ENCODE data around the gene ST3GAL4.

ST3GAL4 gene

DNA sequence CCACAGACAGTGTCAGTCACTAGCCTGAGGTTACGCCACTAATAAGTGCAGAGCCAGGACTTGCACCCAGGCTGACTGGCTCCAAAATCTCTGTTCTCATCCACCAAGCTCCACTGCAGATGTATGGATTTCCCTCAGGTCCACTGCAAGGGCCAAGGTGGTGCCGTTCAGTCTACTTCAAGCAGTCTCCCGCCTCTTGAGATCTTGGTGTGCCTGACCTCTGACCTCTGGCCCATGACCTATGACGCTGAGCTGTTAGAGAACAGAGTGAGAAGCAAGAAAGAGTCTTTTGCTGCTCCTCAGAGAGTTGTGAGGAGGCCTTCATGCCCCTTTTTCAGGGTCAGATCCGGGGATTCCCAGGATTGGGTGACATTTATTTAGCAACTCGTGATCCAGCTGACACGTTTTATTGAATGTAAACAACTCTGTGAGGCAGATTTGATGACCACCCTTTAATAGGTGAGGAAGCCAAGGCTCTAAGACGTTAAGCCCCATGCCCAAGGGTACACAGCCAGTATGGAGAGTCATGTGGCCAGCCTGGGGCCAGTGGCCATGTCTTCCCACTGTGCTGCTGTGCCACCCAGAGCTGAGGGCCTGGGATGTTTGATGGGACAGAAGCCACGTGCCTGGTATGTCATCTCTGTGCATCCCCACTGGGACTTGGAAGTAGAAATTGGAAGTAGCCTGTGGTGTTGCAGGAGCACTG, 26.4 kb upstream of the ST3GAL4 start:
- intact Hi-C loops (cut with DNase I), result no loop called here
- DNase-seq, result peak in 2 of 10 donors; percentile 40 to 54

DNA sequence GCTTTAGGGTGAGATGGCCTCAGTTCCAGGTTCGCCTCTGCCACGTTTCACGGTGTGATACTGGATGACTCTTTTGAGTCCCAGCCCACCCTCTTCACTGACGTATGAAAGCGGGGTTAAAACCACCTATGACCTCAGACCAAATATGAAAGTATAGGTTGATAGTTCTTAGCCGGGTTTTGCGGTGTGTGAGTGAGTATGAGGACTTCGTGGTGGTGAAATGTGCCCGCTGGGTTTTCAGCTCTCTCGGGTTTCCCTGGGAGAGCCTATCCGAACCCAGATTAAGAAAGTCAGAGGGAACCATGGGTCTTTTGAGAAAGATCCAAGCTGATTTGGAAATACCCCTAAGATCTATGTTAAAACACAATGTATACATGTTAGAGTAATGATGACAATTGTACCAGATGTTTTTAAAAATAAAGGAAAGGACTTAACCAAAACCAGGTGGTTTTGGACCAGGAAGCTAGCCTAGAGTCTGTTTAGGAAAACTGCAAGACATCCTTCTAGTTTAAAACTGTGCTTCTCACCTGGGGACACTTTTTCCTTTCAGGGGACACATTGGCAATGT, 25.8 kb upstream of the ST3GAL4 start:
- DNase-seq, result peak in 1 of 10 donors; percentile 13
- intact Hi-C loops (cut with DNase I), result no loop called here

DNA sequence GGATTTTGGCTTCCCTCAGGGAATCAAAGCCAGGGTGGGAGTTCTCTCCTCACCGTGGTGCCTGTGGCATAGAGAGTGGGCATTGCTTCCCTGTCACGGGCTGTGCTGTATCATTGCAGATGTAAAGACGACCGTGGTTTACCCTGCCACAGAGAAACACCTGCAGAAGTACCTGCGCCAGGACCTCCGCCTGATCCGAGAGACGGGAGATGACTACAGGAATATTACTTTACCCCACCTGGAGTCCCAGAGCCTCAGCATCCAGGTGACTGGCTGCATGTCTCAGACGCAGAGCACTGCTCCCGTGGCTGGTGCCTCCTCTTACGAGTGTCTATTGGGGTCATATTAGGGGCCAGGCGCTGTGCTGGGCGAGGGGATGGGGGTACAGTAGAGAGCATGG, 24.2 kb upstream of the ST3GAL4 start:
- peak in 2 of 10 donors; percentile 43 to 46 for DNase-seq
- intact Hi-C loops (cut with DNase I), result no loop called here

DNA sequence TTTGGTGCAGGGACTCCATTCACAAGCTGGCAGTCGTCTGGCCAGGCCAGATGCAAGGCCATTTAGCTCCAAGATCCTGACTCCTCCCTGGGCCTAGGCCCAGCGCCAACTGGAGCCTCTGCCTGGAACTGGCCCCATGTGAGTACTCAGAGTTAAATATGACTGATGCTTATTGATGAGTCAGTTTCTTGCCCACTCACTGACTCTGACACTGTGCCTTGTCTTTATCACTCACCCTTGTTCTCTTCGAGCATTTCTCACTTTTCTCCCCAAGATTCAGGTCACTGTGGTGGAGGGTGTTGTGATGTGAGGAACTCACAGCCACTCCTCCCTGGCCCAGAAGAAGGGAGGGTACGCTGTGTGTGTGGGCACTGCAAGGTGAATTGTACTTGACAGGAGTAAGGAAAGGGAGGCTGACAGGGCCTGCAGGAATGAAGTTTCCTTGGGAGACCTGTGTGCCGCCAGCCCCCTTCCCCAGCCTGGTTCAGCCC, 23.2 kb upstream of the ST3GAL4 start:
- intact Hi-C loops (cut with DNase I), result no loop called here
- DNase-seq, result peak in 5 of 10 donors; percentile 33 to 87 (median 43)

DNA sequence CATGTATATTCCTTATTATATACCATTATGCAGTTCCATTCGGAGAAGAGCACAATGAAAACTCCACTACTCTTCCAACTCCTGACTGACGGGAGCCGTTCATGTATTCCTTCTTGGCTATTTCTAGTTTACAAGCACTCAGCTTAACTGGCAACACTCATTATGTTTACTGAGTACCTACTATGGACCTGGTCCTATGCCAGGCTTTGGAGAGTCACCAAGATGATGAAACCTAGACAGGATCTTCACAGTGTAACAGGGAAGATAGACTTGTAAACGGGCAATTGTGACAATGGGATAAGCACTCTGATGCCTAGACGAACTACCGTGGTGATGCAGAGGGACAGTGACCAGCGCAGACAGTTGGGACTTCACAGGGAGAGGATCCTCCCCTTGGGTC, 22.3 kb upstream of the ST3GAL4 start:
- intact Hi-C loops (cut with DNase I), result no loop called here
- no peak for DNase-seq

DNA sequence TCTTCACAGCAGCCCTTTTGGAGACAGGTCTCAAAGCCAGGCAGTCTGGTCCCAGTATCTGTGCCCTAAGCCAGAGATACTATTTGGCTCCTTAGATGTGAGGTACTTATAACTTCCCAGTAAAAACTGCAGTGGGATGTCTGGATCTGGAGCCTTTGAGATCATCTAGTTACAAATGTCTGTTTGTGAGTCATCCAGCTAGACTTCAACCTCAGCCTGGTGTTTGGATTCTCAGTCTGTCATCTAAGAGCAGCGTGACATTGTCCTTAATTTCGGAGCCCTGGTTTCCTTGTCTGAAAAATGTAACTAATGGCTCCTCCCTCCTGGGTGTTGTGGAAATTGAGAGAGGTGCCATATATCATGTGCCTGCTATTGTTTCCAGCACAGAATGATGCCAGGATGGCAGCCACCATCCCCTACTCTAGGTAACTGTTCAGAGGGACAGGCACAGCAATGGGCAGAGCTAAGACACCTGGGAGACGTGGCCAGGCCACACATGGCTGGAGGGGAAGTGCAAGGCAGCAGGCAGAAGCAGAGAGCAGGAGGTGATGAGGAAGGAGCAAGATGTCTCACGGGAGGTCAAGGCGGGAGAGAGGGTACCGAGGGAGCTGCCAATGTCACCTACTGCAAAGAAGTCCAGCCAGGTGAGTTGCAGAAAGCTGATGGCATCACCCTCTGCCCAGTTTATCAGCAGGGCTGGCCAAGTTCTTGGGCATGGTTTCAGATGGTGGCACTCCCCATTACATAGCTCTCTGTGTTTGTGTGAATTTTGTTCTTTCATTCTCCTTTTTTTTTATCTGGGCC, 20.6 kb upstream of the ST3GAL4 start:
- intact Hi-C loops (cut with DNase I), result no loop called here

DNA sequence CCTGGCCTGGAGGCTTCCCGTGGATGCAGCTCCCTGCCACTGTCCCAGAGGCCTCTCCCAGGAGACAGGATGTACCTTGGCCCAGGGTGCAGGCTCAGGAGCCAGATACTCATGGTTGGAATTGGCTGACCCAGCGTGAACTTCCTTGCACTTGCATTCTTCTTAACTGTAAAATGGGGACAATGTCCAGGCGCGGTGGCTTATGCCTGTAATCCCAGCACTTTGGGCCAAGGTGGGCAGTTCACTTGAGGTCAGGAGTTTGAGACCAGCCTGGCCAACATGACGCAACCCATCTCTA, 20.1 kb upstream of the ST3GAL4 start:
- DNase-seq, result peak in 2 of 10 donors; percentile 19 to 52

More for the DNA sequence above, 20.6 kb upstream of the ST3GAL4 start:
- DNase-seq, result peak in 2 of 10 donors; percentile 24 to 55

DNA sequence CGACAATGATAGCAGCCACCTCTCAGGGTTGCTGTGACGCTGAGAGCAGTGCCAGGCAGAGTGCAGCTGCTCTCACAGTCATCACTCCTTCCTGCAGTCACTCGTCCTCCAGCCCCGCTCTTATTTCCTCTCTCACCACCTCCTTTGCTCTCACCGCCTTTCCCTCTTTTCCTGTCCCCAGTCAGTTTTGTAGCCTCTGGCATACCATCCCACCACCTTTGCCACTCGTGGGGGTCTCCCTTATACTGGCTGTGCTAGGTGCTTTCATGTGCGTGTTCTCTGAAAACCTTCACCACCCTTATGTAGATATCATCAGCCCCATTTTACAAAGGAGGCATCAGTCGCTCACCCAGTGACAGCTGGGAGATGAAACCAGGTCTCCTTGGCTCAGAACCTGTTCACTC, 19.3 kb upstream of the ST3GAL4 start:
- intact Hi-C loops (cut with DNase I), result no loop called here
- DNase-seq, result no peak

More for the DNA sequence above, 20.1 kb upstream of the ST3GAL4 start:
- intact Hi-C loops (cut with DNase I), result no loop called here

DNA sequence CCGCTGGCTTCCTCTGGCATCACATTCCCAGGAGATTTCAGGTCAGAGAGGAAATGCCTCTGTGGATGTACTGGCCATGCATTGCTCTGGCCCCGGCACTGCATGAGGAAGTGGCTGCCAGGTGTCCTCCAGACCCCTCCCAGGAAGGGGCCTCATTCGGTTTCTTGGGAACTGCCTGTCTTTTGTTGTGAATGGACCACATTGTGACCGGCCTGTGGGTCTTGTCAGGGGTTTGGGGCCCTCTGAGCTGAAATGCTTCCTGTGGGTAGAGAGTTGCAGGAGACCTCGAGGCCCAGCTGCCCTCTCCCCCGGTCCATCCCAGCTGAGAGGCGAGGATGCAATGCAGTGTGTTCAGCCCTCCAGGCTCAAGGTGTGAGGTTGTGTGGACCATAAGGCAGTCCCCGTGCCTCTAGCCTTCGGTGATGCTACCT, 18.8 kb upstream of the ST3GAL4 start:
- intact Hi-C loops (cut with DNase I), result no loop called here
- DNase-seq, result peak in 2 of 10 donors; percentile 16 to 27

DNA sequence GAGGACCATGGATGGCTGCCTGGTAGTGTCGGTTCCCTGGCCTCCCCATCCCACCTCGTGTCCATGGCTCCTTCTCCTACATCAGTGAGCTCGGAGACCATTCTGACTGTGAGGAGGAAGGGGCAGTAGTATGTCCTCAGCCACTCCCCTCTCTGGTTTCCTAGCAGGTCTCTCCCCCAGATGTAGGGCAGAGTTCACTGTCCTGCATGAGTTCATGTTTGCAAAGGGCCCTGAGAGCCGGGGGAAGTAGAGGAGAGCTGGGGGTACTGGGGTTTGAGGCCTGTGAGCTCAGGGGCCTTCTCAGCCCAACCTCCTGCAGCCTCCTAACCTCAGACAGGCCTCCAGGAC, 18.4 kb upstream of the ST3GAL4 start:
- peak in 1 of 10 donors; percentile 34 for DNase-seq
- intact Hi-C loops (cut with DNase I), result no loop called here

DNA sequence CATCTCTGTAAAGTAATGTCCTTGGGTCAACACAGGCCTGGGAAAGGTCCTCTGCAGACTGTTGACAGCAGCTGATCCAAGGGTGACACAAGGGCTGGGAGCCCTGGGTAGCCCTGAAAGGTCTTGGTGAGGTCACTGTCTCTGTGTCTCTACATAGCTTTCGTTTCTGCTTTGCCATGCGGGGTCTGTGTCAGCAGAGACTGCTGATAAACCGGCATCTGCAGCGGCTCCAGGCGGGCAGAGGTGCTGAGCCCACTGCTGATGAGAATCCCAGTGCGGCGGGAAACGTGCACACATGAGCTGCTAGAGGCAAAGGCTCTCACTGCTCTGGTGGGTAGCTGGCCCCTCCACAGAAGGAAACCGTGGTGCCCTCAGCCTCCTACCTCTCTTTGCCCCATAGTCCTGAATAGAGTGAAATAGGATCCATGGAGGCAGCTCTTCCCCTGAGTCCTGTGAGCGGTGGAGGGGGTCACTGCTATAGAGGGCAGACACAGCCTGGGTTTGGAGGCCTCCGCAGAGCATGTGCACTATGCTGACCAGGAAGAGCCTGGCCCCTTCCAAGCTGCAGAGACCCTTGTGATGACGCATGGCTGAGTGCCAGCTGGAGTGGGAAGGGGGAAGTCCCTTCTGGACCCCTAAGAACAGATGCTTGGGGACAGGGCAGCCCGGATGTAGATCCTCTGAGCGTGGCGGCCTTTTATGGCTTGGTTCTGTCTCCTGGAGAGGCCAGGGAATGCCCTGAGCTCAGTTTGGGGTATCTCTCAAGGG, 17.8 kb upstream of the ST3GAL4 start:
- intact Hi-C loops (cut with DNase I), result no loop called here
- DNase-seq, result peak in 2 of 10 donors; percentile 55 to 76

DNA sequence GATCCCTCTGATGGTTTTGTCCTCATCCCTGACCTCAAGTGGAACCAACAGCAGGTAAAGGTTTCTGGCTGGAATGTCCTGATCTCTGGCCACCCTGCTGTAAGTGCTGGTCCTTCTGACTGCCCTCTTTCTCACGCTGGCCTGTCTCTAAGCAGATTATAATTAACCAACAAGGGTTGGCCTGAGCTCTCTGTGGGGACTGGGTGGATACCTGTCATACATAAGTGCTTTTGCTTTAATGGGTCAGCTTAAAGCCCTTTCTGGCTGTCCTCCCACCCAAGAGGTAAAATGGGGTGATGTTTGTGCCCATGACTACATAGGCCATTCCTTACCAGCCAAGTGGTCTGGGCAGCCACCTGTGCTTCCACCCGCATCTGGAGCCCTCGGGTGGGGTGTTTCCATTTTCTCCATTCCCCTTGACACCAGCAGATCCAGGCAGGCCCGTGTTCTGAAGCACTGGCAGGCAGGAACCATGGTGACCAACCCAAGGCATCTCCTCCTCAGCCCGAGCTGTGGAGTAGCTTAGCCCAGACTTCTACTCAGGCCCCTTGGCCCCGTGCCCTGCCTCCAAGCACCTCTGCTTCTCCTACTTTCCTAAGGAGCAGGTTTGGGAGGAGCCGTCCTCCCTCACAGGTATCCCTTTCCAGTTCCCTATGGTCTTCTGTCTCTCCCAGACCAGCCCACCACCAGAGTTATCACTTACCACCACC, 17.0 kb upstream of the ST3GAL4 start:
- intact Hi-C loops (cut with DNase I), result no loop called here
- DNase-seq, result peak in 2 of 10 donors; percentile 14 to 55

DNA sequence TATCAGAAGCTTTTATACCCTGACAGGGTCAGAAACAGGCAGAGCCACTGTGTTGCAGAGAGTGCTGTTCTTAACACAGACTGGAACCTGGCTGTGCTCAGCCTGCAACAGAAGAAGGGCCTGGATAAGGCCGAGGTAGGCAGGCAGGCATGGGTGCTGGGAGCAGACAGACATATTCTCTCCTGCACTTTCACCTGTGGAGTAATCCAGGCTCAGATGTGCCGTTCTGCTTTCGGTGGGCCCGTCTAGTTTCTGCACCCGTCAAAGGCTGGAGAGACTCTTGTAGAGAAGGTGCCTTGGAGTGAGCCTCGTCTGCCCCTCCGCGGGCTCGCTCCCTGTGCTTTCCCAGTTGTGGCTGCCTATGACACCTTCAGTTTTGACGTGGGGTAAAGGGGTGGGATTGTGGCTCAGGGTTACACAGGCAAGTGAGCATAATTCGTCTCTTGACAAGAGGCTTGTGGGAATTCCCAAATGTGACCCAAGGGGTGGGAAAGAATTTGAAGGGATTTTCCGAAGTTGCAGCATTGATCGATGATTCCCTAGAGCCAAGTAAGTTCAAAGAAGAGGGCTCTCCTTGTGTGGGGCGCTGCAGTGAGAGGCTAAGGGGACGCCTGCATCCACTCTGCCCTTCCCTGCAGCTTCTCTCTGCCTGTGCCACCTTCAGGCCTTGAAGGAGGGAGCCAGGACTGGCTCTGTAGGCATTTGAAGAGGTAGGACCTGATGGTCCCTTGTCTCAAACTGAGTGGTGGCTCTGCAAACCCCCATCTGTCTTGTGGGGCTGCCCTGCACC, 16.2 kb upstream of the ST3GAL4 start:
- intact Hi-C loops (cut with DNase I), result no loop called here
- peak in 2 of 10 donors; percentile 30 to 57 for DNase-seq

DNA sequence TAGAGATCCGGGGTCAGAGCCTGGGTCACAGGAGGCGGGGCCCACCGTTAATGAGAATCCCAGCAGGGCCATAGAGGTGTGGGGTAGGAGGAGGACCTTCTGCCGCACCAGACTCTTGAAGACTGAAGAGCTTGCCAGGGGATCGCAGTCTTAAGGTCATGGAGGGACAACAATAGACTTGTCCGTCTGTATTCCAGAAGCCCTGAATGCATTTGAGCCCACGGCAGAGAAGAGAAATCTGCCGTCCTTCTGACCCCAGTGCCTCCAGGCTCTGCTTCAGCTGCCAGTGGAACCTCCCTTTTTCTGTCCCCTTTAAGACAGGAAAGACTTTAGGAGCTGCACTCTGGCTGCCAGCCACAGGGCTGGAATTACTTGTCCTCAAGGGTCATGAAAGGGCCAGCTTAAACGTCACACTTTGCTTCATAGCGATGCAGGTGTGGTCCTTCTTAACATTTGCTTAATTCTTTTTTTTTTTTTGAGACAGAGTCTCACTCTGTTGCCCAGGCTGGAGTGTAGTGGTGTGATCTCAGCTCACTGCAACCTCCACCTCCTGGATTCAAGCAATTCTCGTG, 15.5 kb upstream of the ST3GAL4 start:
- DNase-seq, result peak in 2 of 10 donors; percentile 43 to 58
- intact Hi-C loops (cut with DNase I), result no loop called here

DNA sequence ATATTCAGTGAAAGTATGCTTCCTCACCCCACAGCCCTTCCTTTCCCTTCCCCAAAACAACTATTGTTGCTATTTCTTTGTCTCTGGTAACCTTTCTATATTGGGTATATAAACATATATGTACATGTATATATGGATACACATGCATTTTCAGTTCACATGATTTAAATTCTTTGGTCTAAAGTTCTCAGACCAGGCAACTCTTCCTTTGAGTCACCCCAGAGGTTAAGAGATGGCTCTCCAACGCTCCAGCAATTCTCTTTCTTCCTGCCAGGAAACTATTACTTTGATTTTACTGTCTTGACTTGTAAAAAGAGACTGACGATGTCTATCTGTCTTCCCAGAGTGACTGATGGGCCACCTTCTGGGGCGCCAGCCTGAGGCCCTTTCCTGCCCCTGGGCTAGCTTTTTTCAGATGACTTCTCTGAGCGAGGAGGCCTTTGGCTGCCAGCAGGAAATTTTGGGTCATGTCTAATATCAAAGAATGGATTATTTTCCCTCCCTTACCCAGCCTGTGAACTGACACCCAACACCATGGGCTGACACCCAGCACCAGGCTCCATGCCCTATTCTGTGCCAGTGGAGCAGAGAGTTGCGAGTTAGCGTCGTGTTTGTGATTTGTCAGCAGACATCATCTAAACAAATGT, 14.4 kb upstream of the ST3GAL4 start:
- peak in 2 of 10 donors; percentile 15 to 45 for DNase-seq
- intact Hi-C loops (cut with DNase I), result no loop called here

DNA sequence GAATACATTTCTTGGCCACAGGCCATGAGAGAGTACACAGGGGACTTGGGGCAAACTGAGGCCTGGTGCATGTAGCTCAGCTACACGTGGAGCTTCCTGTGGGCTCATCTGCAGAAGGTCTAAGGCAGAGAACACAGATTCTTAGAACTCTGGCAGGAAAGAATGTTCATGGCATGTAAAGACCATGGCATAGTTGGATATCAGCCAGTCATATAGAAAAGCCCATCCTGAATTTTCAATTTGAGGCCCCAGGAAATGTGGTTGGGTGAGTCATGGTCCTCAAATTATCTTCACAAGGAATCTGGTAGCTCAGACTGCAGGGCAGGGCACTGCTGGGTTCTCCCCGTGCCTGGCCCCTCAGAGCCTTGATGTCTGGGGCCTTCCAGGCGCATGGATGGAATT, 13.7 kb upstream of the ST3GAL4 start:
- intact Hi-C loops (cut with DNase I), result no loop called here
- peak in 2 of 10 donors; percentile 41 to 45 for DNase-seq

DNA sequence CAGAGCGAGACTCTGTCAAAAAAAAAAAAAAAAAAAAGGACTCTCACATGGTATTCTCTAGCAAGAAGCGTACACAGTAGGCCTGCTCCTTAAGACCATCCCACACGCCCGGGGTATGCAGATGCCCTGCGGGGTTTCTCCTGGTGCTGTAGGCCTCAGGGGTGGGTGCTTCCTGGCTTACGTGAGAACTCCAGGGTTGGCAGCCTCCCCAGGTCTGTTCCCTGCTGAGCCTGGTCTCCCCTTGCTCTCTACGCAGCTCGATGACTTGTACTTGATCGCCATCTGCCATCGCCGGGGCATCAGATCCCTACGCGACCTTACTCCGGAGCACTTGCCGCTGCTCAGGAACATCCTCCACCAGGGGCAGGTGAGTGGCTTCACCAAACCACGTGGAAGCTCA, 12.4 kb upstream of the ST3GAL4 start:
- peak in 2 of 10 donors; percentile 34 to 50 for DNase-seq

More for the DNA sequence above, 12.4 kb upstream of the ST3GAL4 start:
- intact Hi-C loops (cut with DNase I), result no loop called here

Data from posterior cingulate gyrus (tissue), 11 donors.